ENCODE results near the gene DAGLA.

Gene DAGLA

DNA sequence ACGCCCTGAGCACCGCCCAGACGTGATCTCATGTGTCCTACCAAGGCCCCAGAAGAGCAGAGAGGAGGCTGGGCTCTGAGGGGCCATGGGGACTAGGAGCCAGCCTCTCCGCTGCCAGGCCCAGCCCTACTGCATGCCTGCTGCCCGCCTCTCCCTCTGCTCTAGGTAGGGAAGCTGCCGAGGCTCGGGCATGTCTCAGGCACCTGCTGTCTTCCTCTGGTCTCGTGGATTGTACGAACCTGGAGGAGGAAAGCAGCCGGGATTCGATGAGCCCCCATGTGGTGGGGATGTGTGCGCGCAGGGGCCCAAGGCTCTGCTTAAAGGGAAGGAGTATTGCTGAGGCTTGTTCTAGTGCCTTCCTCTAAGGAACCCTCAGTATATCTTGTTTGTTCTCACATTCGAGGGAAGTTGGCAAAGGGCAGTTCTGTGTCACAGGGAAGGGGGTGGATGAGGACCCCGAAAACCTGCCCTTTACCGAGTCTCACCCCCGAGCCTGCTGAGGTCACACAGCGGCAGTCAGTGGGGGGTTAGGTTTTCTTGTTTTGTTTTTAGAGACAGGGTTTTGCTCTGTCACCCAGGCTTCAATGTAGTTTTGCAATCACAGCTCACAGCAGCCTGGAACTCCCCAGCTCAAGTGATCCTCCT is 21.2 kb downstream of the DAGLA start:
- TF ChIP-seq, protein P1, sequence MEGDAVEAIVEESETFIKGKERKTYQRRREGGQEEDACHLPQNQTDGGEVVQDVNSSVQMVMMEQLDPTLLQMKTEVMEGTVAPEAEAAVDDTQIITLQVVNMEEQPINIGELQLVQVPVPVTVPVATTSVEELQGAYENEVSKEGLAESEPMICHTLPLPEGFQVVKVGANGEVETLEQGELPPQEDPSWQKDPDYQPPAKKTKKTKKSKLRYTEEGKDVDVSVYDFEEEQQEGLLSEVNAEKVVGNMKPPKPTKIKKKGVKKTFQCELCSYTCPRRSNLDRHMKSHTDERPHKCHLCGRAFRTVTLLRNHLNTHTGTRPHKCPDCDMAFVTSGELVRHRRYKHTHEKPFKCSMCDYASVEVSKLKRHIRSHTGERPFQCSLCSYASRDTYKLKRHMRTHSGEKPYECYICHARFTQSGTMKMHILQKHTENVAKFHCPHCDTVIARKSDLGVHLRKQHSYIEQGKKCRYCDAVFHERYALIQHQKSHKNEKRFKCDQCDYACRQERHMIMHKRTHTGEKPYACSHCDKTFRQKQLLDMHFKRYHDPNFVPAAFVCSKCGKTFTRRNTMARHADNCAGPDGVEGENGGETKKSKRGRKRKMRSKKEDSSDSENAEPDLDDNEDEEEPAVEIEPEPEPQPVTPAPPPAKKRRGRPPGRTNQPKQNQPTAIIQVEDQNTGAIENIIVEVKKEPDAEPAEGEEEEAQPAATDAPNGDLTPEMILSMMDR (IDR thresholded peaks at IDR 0.05) = no peak
- H3K27ac ChIP-seq = no peak overlapping the region
- peaks cover 3% of the 10 kb centered on the region for H3K27me3 ChIP-seq
- no peak overlapping the region for H3K4me3 ChIP-seq (ENCODE audit: low read depth in 1 of 2, low read length in 1 of 2)
- H3K4me1 ChIP-seq (ENCODE audit: control insufficient read depth in 1 of 2, insufficient read depth in 1 of 2, low read depth in 1 of 2, low read length in 1 of 2) = peaks cover 12 to 37% of the 10 kb centered on the region in 2 experiments
- H3K9me3 ChIP-seq = no peaks in the 10 kb centered on the region
- no peaks in the 10 kb centered on the region for H3K36me3 ChIP-seq

DNA sequence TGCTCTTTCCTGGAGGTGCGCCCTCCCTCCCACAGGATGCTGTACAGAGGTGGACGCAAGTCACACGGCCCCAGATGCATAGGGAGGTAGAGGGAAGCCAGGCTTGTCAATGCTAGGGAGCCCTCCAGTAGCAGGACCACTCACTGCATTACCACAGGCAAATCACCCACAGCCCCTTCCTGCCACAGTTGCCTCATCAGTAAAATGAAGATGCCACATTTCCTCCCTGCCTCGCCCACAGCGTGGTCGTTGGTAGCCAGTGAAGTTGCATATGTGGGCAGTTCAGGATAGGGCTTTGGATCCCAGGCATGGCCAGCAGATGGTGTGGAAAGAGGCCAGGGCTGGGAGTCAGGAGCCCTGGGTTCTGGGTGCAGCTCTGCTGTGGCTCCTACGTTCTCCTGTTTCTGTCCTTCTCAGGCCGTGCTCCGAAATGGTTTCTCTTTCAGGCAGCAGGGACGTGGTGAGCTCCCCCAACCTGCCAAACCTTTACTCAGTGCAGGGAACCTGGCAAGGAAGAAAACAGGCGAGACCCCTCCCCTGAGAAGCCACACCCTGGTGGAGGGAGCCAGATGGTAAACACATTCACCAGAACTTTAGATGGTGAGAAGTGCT is 22.6 kb downstream of the DAGLA start:
- TF ChIP-seq, protein P1 (IDR thresholded peaks at IDR 0.05) = no peak
- no peaks in the 10 kb centered on the region for H3K27me3 ChIP-seq
- H3K9me3 ChIP-seq = no peaks in the 10 kb centered on the region
- H3K27ac ChIP-seq = no peak overlapping the region
- H3K4me3 ChIP-seq (ENCODE audit: low read depth in 1 of 2, low read length in 1 of 2) = no peak overlapping the region
- no peaks in the 10 kb centered on the region for H3K36me3 ChIP-seq
- H3K4me1 ChIP-seq (ENCODE audit: control insufficient read depth in 1 of 2, insufficient read depth in 1 of 2, low read depth in 1 of 2, low read length in 1 of 2) = peaks cover 12 to 32% of the 10 kb centered on the region in 2 experiments

DNA sequence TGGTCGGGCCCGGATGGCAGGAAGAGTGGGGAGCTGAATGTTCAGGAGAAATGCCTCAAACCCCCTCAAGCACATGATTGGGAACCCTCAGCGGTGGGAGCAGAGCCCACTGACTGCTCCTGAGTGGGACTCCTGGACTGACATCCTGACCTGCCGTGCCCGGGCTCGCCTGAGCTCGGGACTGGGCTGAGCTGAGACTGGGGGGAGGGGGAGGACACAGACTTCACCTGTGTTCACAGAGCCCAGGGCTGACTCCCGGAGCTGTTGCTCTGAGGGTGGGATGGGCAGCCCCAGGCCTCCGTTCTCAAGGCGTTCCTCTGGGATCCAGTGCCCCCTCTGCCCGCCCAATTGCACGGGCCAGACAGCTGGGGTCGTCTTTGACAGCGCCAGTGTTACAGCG is 24.6 kb downstream of the DAGLA start:
- Histone ChIP-seq H3K27ac (no peak overlapping the region), H3K9me3 (no peaks in the 10 kb centered on the region), H3K4me1 (ENCODE audit: control insufficient read depth in 1 of 2, insufficient read depth in 1 of 2, low read depth in 1 of 2, low read length in 1 of 2) (peaks cover 8 to 24% of the 10 kb centered on the region in 2 experiments), H3K36me3 (no peaks in the 10 kb centered on the region), H3K4me3 (ENCODE audit: low read depth in 1 of 2, low read length in 1 of 2) (no peak overlapping the region), H3K27me3 (no peaks in the 10 kb centered on the region)
- TF ChIP-seq, protein P1 (IDR thresholded peaks at IDR 0.05) = no peak

DNA sequence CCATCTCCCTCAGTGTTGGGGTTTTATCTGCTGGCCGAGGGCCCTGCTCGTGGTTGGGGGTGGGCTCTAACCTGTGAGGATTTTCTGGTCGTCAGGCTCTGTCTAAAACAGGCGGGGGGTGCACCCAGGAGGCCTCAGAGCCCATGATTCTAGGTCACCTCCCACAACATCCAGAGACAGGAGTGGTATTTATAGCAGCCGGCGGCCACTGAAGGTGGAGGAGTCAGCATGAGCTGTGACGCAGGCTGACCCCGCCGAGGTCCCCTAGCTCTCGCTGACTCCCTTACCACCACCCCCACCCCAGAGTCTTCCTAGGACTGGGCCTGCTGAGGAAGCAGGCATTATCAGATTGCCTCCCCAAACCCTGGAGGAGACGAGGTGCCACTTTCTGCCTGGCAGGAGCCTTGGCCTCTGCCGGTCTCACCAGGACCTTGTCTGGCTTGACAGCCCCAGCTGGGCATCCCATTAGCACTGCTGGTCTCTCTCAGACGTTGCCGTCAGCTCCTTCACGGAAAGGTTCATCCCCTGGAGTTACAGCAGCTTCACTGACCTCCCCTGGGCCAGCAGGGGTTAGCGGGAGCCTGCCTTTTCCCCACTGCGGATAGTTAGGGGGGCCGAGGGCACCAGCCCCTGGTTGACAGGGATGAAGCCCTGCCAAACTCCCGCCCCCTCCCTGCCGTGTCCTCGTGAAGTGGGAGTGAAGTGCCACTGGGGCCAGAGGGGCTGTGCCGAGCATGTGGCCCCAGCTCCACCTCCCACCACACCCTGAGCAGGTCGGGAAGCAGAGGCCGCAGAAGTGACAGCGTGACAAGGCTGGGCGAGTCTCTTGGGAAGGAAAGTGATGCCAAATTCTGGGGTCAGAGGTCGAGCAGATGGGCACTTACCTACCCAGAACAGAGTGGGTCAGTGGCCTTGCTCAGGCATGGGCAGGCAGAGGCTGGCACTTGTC is 26.5 kb downstream of the DAGLA start:
- Histone ChIP-seq H3K36me3 (no peaks in the 10 kb centered on the region), H3K4me1 (ENCODE audit: control insufficient read depth in 1 of 2, insufficient read depth in 1 of 2, low read depth in 1 of 2, low read length in 1 of 2) (peaks cover 8 to 15% of the 10 kb centered on the region in 2 experiments), H3K27ac (no peak overlapping the region), H3K9me3 (no peaks in the 10 kb centered on the region), H3K27me3 (no peaks in the 10 kb centered on the region), H3K4me3 (ENCODE audit: low read depth in 1 of 2, low read length in 1 of 2) (no peak overlapping the region)
- TF ChIP-seq, protein P1 (IDR thresholded peaks at IDR 0.05) = no peak

DNA sequence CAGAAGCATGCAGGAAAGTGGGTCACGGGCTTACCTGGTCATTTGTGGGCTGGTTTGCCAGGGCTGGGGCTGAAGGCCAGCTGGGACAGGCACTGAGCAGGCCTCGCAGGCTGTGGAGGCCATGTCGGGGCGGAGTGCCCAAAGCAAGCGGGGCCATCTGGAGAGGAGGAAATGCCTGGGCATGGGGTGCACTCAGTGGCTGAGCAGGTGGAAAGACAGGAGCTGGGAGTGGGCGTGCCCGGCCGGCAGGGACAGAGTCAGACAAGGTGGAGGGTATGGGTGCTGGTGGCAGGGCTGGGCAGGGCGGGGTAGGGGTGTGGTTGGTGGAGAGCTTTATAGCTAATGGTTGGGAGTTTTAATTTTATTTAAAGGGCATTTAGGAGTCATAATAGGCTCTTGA is 27.4 kb downstream of the DAGLA start:
- Histone ChIP-seq H3K27ac (no peak overlapping the region), H3K4me1 (ENCODE audit: control insufficient read depth in 1 of 2, insufficient read depth in 1 of 2, low read depth in 1 of 2, low read length in 1 of 2) (peaks cover 6 to 9% of the 10 kb centered on the region in 2 experiments), H3K27me3 (no peaks in the 10 kb centered on the region), H3K9me3 (no peaks in the 10 kb centered on the region), H3K36me3 (no peaks in the 10 kb centered on the region), H3K4me3 (ENCODE audit: low read depth in 1 of 2, low read length in 1 of 2) (no peak overlapping the region)
- TF ChIP-seq, protein P1 (IDR thresholded peaks at IDR 0.05) = no peak

All from neutrophil (primary cell).